ENCODE data around the gene OLFM1. TPM values are rescaled to one million over a fixed set of nuclear protein-coding genes. Genes with fewer than 3 reads are reported as not detected.

Gene OLFM1
- total RNA-seq, 1 donor from 2014 or later, result not detected

DNA sequence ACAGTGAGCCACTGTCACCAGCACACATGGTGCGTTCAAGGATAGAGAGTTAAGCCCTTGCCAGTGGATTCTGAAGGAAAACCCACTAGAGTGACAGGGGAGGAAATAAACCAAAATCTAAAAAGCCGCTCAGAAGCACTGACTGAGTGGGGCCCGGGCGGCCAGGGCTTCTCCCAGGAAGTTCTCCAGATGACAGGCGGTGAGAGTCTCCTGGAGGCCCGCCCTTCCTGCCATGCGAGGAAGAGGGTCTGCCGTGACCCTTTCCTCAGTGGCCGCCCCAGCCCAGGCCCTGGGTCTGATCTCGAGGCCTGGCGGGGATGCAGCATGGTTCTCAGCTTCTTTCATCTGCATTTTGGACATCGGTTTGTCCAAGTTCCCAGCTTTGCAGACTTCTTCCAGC lies 14.9 kb downstream of the OLFM1 start:
- DNase-seq (ENCODE audit: low read depth), result no peak
- H3K4me3 ChIP-seq (ENCODE audit: low read depth, low read length), result no peak overlapping the region
- TF ChIP-seq, protein P1, sequence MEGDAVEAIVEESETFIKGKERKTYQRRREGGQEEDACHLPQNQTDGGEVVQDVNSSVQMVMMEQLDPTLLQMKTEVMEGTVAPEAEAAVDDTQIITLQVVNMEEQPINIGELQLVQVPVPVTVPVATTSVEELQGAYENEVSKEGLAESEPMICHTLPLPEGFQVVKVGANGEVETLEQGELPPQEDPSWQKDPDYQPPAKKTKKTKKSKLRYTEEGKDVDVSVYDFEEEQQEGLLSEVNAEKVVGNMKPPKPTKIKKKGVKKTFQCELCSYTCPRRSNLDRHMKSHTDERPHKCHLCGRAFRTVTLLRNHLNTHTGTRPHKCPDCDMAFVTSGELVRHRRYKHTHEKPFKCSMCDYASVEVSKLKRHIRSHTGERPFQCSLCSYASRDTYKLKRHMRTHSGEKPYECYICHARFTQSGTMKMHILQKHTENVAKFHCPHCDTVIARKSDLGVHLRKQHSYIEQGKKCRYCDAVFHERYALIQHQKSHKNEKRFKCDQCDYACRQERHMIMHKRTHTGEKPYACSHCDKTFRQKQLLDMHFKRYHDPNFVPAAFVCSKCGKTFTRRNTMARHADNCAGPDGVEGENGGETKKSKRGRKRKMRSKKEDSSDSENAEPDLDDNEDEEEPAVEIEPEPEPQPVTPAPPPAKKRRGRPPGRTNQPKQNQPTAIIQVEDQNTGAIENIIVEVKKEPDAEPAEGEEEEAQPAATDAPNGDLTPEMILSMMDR (conservative IDR thresholded peaks at IDR 0.05; ENCODE audit: low read depth, low read length), result no peak

DNA sequence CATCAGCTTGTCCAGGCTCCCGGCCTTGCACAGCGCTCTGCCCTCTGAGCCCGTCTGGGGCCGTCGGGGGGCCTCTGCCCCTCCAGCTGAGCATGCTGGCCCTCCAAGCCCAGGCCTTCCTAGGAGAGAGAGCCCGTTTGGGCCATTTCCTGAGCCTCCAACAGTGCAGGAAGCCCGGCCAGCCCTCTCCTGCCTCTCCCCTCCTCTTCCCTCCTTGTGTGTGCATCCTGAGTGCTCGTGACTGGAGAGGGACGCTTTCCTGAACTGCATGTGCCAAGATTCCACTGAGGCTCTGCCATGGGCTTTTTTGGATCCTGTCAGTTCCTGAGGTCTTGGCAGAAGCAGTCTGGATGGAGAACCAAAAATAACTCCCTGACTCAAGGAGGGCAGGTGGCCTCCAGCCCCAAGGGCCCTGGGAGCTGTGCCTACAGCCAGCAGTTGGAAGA lies 15.6 kb downstream of the OLFM1 start:
- DNase-seq (ENCODE audit: low read depth), result no peak
- TF ChIP-seq, protein P1 (conservative IDR thresholded peaks at IDR 0.05; ENCODE audit: low read depth, low read length), result no peak
- H3K4me3 ChIP-seq (ENCODE audit: low read depth, low read length), result no peak overlapping the region

DNA sequence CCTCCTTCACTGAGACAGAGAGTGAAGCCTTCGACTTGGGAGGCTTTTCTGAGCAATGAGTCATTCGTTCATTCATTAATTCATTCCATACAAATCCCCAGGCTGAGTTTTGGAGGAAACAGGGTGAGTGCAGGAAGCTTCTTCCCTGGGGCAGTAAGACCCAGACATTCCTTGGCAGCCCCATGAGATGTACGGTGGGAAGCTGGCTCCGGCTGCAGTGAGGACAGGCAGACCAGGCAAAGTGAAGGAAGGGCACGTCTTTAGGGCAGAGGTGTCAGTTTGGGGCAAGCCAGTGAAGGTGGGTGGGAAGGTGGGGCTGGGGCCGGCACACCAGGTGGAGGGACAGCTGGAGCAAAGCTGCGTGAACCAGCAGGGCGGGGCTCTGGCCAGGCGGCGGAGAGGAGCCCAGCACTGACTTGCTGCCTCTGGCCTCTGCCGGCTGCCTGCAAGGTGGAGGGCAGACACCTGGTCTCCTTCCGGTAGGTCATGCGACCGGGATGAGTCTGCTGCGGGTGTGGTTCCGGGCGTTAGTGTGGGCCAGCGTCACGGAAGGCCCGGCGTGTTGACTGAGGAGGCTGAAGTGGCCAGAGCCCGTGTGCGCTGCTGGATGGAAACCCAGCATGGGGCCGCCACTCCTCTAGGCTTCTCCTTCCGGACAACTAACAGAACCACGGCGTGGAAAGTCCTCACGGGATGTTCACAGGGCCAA lies 16.6 kb downstream of the OLFM1 start:
- TF ChIP-seq, protein P1 (conservative IDR thresholded peaks at IDR 0.05; ENCODE audit: low read depth, low read length), result no peak
- no peak overlapping the region for H3K4me3 ChIP-seq (ENCODE audit: low read depth, low read length)
- no peak for DNase-seq (ENCODE audit: low read depth)

DNA sequence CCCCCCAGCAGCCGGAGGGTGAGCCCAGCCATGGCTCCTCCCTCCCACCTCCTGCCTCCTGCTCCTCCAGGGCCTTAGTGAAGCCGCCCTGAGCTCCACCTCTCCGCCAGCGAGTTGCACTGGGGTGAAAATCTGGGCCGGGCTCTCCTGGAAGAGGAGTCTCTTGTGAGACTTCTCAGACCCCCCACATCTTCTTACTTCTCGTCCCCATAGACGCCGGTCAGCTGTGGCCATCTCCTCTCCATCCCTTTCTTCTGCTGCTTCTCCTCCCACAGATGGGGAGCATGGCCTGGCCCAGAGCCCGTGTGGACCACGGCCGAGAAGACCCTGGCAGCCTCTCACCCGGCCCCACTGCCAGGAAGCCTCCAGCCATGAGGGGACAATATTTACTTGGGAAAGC lies 17.3 kb downstream of the OLFM1 start:
- H3K4me3 ChIP-seq (ENCODE audit: low read depth, low read length), result no peak overlapping the region
- no peak for DNase-seq (ENCODE audit: low read depth)
- TF ChIP-seq, protein P1 (conservative IDR thresholded peaks at IDR 0.05; ENCODE audit: low read depth, low read length), result no peak

DNA sequence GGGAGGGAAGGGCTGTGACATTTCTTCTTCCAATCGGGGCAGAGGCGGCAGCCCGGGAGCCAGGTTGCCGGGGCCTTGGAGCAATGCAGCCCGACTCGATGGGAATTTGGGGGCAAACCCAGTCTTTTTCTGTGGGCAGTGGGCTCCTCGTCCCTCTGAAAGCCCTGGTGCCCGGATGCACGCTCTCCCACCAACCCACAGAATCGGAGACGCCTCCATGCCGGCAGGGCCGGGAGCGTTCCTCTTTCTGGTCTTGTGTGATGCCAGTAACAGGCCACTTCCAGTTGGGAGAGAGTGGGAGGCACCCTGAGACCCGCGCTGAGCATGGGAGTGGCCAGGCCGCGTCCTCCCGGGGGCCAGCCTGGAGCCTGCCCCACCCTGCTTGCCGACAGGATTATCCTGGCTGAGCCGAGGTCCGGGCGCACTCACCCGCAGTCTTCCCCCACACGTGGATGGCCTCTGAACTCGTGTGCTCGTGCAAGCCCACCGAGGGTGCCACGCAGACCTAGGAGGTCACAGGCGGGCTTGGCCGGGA lies 17.8 kb downstream of the OLFM1 start:
- TF ChIP-seq, protein P1 (conservative IDR thresholded peaks at IDR 0.05; ENCODE audit: low read depth, low read length), result no peak
- no peak overlapping the region for H3K4me3 ChIP-seq (ENCODE audit: low read depth, low read length)
- DNase-seq (ENCODE audit: low read depth), result no peak

DNA sequence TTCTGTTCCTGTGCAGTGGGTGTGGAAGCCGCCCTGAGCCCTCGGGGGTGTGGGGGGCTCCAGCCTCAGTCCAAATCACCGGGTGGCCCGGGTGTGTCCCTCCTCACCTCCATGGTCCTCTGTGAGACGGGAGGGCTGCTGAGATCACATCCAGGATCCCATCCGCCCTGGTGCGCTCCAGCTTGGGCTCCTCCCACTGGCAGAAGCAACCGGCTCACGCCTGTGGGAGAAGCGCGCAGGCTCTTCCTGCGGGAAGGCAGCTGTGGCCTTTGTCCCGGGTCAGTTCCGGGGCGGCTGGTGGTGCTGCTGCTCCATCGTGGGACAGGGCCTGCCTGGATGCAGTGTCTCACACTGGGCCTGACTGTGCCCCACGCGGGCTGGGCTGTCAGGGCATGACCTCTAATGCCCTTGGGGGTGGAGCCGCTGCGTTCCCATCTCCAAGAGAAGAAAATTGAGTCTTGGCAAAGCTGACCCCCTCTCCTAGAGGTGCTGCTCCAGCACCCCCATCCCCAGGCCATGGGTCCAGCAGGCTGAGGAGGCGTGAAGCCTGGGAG lies 18.5 kb downstream of the OLFM1 start:
- H3K4me3 ChIP-seq (ENCODE audit: low read depth, low read length), result no peak overlapping the region
- DNase-seq (ENCODE audit: low read depth), result no peak
- TF ChIP-seq, protein P1 (conservative IDR thresholded peaks at IDR 0.05; ENCODE audit: low read depth, low read length), result no peak

Measured in epithelial cell of proximal tubule (primary cell).